ENCODE results near the gene CDC16. TPM values are rescaled to one million over a fixed set of nuclear protein-coding genes. Genes with fewer than 3 reads are reported as not detected.

Gene CDC16
- total and polyA plus RNA-seq, 9 of the 15 experiments (the other 6 are each of a cell fraction or from before 2014, with no cell fraction given) = 23.2 to 102 (median 51.6) TPM

- H3K27ac ChIP-seq (ENCODE audit: extremely low read depth, low read depth, low read length) = peak overlapping the region; percentile 70; the same call in 2 of the 3 replicates
- WGBS (ENCODE audit: insufficient coverage, low coverage, missing lambda C conversion rate) = 45% methylated on average over 4 of the region's 4 CpGs
- CTCF ChIA-PET (ENCODE audit: low intra/inter-chr PET ratio) = no interaction called here
Measured at GRCh38 chr13:114234266-114234644, 442 bp upstream of the CDC16 start.

More at GRCh38 chr13:114234266-114234644, 442 bp upstream of the CDC16 start:
- TF ChIP-seq AFF1 (IDR thresholded peaks at IDR 0.05; ENCODE audit: low read depth in 1 of 2, partially characterized antibody in 2 of 2) = peak in 1 of 2 experiments; percentile 25
- no peak for TF ChIP-seq MED1 (CRISPR knock-in tag; IDR thresholded peaks at IDR 0.05; ENCODE audit: borderline replicate concordance)
- 0 out of 2 replicates have a peak overlapping the region, but pooled peaks have one; percentile 24 for H3K4me2 ChIP-seq (ENCODE audit: insufficient read depth, low read length)
- no peak for DNase-seq (ENCODE audit: extremely low read depth in 1 of 4, low spot score in 3 of 4)
- in situ Hi-C loops (cut with MboI) = no loop called here
- no peaks in the 10 kb centered on the region for H4K20me1 ChIP-seq (replicated peaks; ENCODE audit: control insufficient read depth, insufficient read depth, low read length)
- peak overlapping the region; percentile 90 for H2AFZ ChIP-seq (ENCODE audit: low read depth, low read length)
- peaks cover 30% of the 10 kb centered on the region for H3K79me2 ChIP-seq (ENCODE audit: control insufficient read depth, insufficient read depth, low read length)
- H3K9ac ChIP-seq (ENCODE audit: insufficient read depth in 1 of 2, low read depth in 2 of 2, low read length in 2 of 2) = no peak overlapping the region
- peaks cover 30% of the 10 kb centered on the region; the same call in 2 of the 3 replicates for H3K36me3 ChIP-seq (ENCODE audit: control insufficient read depth, insufficient read depth, low read length)
- POLR2A ChIA-PET = no interaction called here
- no peaks in the 10 kb centered on the region for H3K9me1 ChIP-seq (ENCODE audit: control insufficient read depth, insufficient read depth, low read length)
- BruUV-seq (replicated peaks) = no TSS peak
- H3K4me1 ChIP-seq (replicated peaks in 1 of 2; ENCODE audit: control insufficient read depth in 2 of 2, insufficient read depth in 2 of 2, low read length in 2 of 2) = peaks cover 11 to 31% of the 10 kb centered on the region in 2 experiments; a peak in 4 of 5 replicates
- intact Hi-C loops (cut with micrococcal nuclease) = no loop called here
- H3K9me3 ChIP-seq (replicated peaks; ENCODE audit: control insufficient read depth, insufficient read depth, low read depth, low read length) = peaks cover 7% of the 10 kb centered on the region; the same call in 1 of the 2 replicates
- no peak for ATAC-seq
- 0 out of 2 replicates have a peak overlapping the region, but pooled peaks have one; percentile 87 for H3K4me3 ChIP-seq
- H3K27me3 ChIP-seq (ENCODE audit: control insufficient read depth in 2 of 2, insufficient read depth in 2 of 2, low read length in 2 of 2) = no peaks in the 10 kb centered on the region
- no peak for FAIRE-seq
